Measurements from ENCODE around the gene TAF4B. TPM values are rescaled to one million over a fixed set of nuclear protein-coding genes. Genes with fewer than 3 reads are reported as not detected.
"Not testable (repeated sequence)": the region's sequence is repeated elsewhere in the genome, so short reads cannot be mapped to it uniquely, and the experiment has no call there.

TAF4B gene
- total RNA-seq, 1 donor from 2014 or later = 0.92 TPM

DNA sequence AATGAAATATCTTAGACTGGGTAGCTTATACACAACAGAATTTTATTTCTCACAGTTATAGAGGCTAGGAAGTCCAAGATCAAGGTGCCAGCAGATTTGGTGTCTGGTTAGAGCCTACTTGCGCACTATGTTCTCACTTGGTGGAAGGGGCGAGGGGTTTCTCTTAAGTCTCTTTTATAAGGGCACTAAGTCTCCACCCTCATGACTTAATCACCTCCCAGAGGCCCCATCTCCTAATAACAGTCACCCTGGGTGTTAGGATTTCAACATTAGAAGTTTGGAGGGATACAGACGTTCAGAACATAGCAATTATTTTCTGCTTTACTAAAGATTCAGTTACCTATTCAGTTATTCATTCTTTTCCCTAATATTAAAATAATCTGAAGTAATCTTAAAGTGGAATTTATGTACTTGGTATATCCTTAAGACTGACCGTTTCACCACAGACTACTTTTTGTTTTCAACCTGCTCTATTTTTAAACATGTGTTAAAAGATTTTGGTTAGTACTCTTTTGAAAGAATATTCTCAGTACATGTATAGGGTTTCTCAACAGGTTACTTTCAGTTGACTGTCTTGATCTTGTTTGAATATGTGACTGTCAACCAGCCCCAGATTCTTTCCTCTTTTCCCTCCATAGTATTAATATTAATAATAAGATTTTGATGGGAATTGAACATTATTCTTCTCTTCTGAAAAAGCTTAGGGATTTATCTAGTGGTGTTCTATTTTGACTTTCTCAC is 130.0 kb downstream of the TAF4B start:
- DNase-seq (ENCODE audit: low spot score) = no peak
- intact Hi-C loops (cut with DNase I) = no loop called here

DNA sequence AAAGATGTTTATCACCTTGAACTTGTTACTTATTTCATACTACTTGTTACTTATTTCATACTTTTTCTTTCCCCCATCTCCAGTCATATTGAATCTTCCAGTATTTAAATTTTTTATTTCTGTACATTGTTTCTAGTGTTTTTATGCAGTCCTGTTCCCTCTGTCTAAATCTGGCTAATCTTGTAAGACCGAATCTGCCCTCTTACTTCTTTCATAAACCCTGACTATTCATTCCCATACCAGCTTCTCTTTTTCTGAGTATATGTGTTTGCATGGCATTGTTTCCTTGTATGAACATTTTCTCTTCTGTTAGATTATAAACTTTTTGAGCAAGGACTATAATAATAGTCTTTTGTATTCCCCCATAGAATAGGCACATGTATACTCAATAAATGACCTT is 131.7 kb downstream of the TAF4B start:
- intact Hi-C loops (cut with DNase I) = no loop called here
- no peak for DNase-seq (ENCODE audit: low spot score)

DNA sequence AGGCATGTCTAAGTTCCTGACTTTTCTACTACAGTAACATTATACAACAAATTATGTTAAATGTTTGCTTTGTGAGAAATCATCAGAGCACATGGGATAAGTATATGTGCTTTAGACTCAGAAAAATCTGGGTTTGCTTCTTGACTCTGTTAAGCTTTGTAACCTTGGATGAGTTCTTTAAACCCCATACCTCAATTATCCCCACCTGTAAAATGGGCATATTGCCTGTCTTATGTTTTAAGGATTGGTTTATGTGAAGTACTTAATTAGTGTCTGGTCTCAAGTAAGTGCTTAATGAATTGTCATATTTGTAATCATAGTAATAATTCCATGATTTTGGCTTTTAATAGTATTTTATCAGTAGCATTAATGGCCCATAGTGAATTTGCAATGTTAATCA is 135.8 kb downstream of the TAF4B start:
- intact Hi-C loops (cut with DNase I) = no loop called here
- DNase-seq (ENCODE audit: low spot score) = no peak

DNA sequence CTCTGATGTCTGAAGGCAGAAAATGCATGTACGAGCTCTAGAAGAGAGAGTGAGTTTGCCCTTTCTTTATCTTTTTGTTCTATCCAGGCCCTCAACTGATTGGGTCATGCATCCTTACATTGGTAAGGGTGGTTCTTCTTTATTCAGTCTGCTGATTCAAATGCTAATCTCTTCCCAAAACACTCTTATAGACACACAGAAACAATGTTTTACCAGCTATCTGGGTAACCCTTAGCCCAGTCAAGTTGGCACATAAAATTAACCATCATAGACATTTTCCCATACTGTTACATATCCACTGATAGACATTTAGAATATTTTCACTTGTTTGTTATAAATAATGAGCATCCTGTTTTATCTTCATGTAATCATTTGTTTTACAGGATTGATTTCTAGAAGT is 141.2 kb downstream of the TAF4B start:
- intact Hi-C loops (cut with DNase I) = no loop called here
- no peak for DNase-seq (ENCODE audit: low spot score)

DNA sequence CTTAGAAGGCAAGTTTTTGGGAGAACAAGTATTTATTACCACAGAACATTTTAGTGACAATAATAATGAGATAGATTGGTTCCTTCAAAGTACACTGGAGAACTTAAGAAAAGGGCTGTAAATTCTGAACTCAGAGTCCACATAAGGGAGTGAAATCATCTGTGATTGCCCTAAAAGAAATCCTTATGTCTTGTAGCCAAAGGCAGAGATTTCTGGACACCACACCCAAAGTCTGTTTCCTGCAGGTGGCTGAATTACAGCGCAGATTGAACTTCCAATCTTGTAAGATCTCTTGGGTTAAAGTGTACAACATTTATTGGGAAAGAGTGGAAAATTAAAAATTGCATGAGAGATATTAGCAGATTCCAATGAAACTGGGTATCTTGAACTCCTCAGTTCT is 143.8 kb downstream of the TAF4B start:
- DNase-seq (ENCODE audit: low spot score) = no peak
- intact Hi-C loops (cut with DNase I) = no loop called here

DNA sequence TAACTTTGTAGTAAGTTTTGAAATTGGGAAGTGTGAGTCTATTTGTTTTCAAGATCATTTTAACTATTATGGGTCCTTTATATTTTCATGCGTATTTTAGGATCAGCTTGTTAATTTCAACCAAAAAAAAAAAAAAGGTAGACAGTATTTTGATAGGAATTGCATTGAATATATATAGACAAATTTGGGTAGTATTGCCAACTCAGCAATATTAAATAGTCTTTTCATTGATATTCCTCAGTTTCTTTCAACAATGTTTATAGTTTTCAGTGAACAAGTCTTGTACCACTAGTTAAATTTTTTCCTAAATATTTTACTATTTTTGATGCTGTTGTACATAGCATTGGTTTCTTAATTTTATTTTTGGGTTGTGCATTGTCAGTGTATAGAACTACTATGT is 149.9 kb downstream of the TAF4B start:
- no peak for DNase-seq (ENCODE audit: low spot score)
- intact Hi-C loops (cut with DNase I) = no loop called here

DNA sequence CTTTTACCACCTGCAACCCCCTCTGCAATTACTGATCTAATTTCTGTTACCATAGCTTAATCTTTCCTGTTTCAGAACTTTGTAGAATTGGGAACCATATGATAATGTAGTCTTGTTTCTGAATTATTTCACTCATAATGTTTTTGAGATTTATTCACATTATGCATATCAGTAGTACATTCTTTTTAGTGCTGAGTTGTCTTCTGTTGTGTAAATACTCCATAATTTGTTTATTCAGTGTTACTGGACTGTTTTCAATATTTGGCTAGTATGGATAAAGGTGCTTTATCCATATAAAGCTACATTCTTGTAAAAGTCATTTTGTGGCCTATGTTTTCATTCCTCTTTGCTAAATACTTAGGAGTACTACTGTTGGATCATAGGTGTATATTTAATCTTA is 152.5 kb downstream of the TAF4B start:
- intact Hi-C loops (cut with DNase I) = no loop called here
- no peak for DNase-seq (ENCODE audit: low spot score)

DNA sequence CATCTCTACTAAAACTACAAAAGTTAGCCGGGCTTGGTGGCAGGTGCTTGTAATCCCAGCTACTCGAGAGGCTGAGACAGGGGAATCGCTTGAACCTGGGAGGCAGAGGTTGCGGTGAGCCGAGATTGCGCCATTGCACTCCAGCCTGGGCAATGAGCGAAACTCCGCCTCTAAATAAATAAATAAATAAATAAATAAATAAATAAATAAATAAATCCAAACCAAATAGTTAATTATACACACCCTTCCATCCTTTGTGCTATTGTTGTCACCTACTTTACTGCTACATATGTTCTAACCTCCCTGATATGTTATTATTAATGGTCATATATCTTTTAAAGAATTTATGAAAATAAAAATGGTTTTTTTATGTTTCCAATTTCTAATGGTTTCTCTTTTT is 155.3 kb downstream of the TAF4B start:
- not testable (repeated sequence) for DNase-seq (ENCODE audit: low spot score)

DNA sequence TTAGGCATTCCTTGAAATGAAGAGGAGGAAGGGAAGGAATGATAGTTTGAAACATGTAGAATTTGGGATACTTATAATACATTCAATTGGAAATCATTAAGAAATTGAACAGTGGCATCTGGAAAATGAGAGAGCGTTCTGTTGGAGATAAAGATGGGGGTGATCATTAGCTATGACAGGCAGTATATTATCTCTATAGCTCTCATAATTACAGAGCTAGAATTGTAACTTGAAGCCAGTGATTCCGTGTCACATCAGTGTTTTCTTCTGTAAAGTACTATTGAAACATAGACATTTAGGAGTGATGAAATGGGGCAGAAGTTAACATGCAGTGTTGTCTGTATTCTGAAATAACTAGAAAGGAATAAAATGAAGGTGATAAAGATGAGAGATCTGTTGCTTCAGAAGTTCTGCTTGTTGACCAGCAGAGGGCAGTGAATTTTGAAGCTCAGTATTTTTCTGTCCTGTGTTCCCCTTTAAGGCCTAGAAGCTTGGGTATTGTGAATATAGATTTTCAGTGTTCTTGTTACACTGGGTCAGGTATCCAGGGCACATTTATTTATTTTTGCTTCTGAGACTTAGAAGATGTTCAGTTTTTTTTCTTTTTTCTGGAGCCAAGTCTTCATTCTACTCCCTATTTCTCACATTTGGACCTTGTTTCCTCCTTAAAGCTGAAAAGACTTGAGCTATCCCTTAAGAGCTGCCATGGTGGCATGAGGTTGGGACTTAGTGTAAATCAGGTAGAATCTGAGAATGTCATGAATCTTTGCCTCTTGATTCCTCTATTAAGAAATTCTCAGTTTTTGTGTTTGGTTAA is 157.4 kb downstream of the TAF4B start:
- intact Hi-C loops (cut with DNase I) = loop anchor here (5.0 kb wide), 1 partner anchor 269 kb away; no protein-coding TSS in a partner anchor

More for the DNA sequence above, 155.3 kb downstream of the TAF4B start:
- intact Hi-C loops (cut with DNase I) = loop anchor here (5.0 kb wide), 1 partner anchor 271 kb away; no protein-coding TSS in a partner anchor

DNA sequence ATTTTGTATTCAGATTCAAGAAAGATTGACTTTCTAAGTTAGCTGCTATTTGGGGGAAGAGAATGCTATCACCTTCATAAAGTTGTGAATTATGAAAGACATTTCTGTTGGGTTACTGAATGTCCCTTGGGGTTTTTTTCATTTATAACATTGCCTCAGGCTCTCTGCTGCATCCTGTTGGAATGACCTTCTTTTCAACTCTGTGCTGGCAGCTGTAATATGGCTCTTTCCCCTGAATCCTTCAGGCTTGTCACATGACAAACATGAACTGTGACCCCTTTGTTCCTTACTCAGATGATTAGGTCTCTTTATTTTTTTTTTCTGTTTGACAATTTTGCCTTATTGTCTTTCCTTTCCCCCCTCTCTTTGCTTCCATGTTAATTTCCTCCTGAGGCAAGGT is 159.8 kb downstream of the TAF4B start:
- DNase-seq (ENCODE audit: low spot score) = no peak
- intact Hi-C loops (cut with DNase I) = no loop called here

More for the DNA sequence above, 157.4 kb downstream of the TAF4B start:
- no peak for DNase-seq (ENCODE audit: low spot score)

DNA sequence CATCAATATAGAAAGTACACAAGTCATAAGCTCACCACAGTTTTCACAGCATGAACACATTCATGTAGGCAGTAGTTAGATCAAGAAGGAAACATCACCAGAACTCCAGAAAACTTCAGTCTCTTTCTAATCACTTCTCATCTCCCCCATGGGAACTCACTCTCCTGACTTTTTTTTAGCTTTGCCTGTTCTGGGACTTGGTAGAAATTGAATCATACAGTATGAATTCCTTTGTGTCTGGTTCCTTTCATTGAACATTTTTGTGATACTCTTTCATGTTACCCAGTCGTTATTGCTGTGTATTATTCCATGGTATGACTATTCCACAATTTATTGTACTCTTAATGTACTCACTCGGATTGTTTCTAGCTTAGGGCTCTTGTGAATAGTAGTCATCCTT is 160.2 kb downstream of the TAF4B start:
- no peak for DNase-seq (ENCODE audit: low spot score)
- intact Hi-C loops (cut with DNase I) = no loop called here

DNA sequence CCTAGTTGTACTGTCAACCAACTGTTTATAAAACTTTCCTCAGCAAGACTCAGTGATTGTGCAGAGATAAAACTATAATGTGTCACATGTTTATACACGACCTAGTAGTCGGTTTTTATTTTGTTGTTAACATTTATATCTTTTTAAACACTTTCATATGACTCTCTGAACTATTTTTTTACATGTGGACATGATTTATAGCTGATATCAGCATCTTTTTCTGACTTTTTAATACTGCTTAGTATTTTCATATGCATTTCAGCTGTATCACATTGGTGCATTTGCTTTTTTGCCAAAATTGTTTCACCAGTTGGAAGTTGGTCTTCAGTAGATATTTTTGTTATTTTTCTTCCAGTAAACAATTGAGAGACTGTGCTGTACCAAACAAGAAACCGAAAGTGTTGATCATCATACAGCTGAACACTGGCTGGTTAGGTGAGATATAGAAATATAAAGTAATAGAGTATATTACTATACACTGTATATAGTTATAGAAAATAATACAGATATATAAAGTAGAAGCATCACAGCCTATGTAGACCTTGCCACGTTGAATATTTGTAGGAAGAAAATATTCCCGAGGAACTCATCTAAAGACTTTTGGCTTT is 167.9 kb downstream of the TAF4B start:
- no peak for DNase-seq (ENCODE audit: low spot score)
- intact Hi-C loops (cut with DNase I) = no loop called here

DNA sequence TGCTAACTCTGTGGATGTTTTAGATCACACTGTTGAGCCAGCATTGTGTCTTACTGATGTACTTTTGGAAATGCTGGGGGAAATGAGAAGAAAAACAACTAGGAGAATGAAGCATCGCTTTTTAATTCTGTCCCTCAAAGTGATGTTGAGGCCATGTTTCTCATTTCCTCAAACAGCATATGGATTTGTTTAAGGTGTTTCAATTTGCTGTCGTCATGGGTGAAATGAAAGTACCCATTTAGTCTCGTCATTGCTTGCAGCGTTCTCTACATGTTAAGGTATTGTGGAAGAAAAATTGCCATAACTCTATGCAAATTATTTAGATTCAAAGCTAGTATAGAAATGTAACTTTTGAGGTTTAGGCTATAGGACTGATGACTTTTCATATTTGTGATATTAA is 170.8 kb downstream of the TAF4B start:
- intact Hi-C loops (cut with DNase I) = no loop called here
- DNase-seq (ENCODE audit: low spot score) = no peak

DNA sequence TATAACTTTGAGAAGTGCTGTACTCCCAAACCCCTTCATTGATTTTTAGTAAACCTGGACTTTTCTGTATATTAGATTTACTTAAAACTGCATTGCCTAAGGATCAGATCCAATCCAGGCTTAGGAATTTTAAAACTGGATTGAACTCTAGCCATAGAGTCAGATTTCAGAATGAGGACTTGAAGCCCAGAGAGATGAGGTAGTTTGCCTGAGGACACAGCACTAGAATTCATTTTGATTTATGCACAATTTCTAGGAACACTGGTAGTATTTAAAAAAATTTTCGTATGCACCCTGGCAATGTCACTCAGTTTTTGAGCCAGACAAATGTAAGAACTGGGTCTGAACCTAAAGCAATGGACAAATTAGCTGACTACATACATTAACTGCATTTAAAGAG is 177.2 kb downstream of the TAF4B start:
- intact Hi-C loops (cut with DNase I) = no loop called here
- DNase-seq (ENCODE audit: low spot score) = no peak

DNA sequence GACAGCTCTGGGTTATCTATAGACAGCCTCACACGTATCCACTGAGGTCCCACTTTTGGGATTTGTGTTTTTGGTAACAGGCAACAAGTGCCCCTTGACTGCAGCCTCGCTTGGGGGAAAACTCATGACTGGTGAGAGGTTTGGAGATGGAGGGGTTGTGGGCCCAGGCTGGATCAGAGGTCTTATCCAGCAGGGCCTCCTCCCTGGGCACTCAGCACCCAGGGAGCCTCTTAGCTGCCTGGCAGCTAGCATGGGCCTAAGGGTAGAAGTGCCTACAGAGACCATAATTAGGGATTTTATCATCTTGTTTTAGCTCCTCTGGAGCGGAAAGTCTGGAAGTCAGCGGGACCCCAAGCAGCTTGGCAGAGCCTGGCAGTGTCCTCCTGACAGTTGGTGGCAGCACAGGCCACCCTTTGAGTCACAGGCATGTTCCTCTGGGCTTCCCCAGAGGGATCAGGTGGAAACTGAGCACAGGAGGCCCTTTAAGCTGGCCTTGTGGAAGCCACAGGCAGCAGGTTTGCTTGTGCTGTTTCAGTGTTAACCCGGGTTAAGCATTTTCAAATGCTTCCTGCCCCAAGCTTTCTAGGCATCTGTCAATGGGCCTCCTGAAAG is 179.1 kb downstream of the TAF4B start:
- intact Hi-C loops (cut with DNase I) = no loop called here
- no peak for DNase-seq (ENCODE audit: low spot score)

DNA sequence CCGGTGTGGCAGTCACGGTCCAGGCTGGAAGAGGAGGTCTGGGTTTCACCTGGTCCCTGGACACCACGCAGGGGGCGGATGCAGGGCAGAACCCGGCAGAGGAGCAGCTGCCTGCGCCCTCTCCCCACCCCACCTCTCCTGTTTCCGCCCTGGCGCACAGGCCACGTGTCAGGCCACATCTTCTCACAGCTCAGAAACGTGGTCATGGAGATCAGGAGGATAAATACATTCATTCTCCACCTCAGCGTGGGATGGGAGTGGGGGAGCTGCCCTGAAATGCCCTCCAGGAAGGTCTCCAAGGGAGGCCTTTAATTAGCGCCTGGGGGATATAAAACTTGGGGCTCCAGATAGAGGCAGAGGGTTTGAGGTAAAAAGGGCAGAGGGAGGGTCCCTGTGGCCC is 180.1 kb downstream of the TAF4B start:
- intact Hi-C loops (cut with DNase I) = no loop called here
- DNase-seq (ENCODE audit: low spot score) = no peak

DNA sequence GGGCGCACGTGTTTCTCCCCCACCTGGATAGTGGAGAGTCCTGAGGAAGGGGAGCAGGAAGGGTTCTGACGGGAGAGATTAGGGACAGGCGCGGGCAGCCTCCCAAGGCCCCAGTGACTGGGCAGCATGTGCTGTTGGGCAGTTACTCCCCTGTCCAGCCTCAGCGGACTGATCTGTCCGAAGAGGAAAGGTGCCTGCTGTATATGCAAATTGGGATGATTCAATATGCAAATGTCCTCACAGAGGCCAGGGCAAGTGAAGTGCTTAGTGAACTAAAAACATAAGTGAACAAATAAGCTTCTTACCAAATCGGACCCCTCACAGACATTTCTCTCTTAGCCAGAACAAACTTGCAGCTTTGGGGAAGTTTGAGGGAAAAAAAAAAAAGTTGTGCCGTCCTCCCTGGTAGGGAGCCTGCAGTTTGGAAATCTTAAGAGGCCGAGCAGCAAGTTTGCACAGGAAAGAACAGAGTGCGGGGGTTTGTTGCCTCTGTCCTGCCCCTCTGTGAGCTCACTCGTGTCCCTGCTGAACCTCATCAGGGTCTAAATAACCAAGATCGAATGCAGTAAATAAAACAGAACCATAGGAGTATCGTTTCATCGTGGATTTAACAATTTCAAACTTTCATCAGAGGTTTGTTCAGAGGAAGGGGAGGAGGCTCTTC is 180.7 kb downstream of the TAF4B start:
- intact Hi-C loops (cut with DNase I) = no loop called here
- DNase-seq (ENCODE audit: low spot score) = no peak

DNA sequence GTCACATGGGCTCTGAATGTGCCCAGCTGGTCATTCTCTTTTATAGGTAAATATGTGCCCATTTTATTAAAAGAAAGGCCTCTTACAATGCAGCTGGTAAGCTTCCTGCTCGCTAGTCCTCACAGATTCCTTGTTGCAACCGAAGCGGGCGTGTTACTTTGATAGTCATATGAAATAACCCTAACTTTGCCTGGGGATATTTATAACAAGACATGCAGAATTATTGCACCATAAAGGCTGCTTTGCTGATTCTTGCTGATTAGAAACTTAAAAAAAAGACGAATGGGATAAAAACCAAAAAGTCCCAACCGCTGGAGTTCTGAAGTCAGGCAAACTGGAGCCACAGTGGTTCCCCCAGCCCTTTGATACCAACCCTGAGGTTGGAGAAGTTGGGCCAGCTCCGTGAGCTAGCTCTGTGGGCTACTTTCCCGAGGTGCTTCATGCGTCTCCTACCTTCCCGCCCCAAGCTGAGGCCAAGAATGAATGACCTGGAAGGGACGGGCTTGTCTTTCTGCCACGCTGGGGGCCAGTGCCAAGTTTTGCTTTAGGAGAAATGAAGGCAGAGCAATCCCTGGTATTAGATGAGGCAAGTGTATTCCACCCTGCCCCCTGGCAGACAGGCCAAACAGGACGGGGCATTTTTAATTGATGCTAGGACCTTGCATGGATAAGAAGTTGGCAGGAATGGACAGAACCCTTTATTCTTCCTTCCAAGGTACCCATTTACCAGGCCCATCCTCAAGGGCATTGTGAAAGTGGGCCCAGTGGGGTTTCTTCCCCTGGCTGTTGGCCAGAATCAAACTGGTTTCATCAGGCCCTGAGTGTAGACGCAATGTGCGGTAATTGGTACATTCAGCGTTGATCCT is 181.7 kb downstream of the TAF4B start:
- intact Hi-C loops (cut with DNase I) = no loop called here
- no peak for DNase-seq (ENCODE audit: low spot score)

DNA sequence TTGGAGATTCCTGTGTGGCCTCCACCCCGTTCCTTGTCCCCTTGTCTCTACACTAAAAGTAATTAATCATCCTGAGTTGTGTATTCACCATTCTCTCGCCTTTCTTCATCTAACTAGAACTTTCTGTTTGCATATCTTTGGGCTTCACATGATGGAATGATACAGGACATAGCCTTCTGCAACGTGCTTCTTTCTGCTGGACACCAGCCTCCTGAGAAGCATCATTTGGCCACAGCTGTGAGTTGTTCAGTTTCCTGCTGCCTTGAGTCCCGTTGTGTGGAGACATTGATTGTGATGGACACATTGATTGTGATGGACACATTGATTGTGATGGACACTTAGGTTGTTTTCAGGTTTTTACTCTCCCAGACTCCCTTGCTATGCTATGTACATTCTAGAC is 182.8 kb downstream of the TAF4B start:
- intact Hi-C loops (cut with DNase I) = no loop called here
- DNase-seq (ENCODE audit: low spot score) = no peak
